Retinal pigment epithelial cell (primary cell): ENCODE results near the gene RAD51.
A peak's percentile ranks its signal among the peaks of the same experiment; 100 is the strongest.

Experiments used
- DNase-seq: peaks from one replicate; pipeline ENCODE4 v3.0.0-alpha.2; 2010; ENCODE audit warnings: low read depth
- H3K4me3 ChIP-seq: 2 replicates; pipeline ENCODE4 v1.5.1; 2011; ENCODE audit warnings: mild to moderate bottlenecking, low read length, control low read depth, moderate library complexity
- TF ChIP-seq, protein P1 (sequence below): conservative IDR thresholded peaks from 2 replicates; pipeline ENCODE4 v1.5.1; 2011; ENCODE audit warnings: low read depth, low read length, control low read depth, inconsistent platforms

The RAD51 gene

DNA sequence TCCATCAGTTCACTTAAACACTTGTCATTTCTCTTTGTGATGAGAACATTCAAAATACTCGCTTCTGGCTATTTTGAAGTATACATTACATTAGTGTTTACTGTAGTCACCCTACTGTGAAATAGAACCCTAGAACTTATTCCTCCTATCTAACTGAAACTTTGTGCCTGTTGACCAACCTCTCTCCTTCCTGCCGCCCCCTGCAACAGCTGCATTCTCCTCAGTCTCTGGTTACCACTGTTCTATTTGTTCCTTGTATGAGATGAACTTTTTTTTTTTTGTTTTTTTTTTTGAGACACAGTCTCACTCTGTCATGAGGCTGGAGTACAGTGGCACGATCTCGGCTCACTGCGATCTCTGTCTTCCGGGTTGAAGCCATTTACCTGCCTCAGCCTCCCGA, 2.9 kb downstream of the RAD51 start:
- H3K4me3 ChIP-seq, result no peak overlapping the region
- DNase-seq, result no peak
- TF ChIP-seq, protein P1, sequence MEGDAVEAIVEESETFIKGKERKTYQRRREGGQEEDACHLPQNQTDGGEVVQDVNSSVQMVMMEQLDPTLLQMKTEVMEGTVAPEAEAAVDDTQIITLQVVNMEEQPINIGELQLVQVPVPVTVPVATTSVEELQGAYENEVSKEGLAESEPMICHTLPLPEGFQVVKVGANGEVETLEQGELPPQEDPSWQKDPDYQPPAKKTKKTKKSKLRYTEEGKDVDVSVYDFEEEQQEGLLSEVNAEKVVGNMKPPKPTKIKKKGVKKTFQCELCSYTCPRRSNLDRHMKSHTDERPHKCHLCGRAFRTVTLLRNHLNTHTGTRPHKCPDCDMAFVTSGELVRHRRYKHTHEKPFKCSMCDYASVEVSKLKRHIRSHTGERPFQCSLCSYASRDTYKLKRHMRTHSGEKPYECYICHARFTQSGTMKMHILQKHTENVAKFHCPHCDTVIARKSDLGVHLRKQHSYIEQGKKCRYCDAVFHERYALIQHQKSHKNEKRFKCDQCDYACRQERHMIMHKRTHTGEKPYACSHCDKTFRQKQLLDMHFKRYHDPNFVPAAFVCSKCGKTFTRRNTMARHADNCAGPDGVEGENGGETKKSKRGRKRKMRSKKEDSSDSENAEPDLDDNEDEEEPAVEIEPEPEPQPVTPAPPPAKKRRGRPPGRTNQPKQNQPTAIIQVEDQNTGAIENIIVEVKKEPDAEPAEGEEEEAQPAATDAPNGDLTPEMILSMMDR, result no peak

DNA sequence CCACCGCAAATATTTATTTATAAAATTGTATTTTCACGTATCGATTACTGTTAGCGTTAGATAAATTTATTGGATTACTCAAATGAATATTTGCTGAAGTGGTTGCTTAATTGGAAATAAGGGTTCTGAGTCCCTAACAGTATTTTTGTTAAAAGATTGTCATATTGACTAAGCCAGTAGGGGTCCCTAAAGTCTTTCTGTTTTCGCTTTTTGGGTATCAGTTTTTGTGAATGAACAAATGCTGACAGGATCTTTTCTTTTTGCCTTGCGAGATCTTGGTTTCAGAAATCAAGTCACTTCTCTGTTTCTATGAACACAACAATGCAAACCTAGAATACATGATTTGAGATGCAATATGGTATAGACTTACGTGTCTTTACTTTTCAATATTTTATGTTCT, 7.1 kb downstream of the RAD51 start:
- DNase-seq, result no peak
- TF ChIP-seq, protein P1, result peak; percentile 9

DNA sequence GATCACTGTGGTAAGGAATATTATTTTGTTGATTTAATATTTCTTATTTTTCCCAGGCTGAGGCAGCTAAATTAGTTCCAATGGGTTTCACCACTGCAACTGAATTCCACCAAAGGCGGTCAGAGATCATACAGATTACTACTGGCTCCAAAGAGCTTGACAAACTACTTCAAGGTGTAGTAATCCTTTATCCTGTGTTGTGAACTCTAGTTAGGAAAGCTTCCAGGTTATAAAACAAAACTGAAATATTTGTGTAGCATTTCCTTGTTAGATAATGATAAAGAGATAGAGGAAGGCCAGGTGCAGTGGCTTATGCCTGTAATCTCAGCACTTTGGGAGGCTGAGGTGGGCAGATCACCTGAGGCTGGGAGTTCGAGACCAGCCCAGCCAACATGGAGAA, 11.1 kb downstream of the RAD51 start:
- DNase-seq, result no peak
- TF ChIP-seq, protein P1, result no peak
- no peak overlapping the region for H3K4me3 ChIP-seq

More for the DNA sequence above, 7.1 kb downstream of the RAD51 start:
- H3K4me3 ChIP-seq, result no peak overlapping the region

DNA sequence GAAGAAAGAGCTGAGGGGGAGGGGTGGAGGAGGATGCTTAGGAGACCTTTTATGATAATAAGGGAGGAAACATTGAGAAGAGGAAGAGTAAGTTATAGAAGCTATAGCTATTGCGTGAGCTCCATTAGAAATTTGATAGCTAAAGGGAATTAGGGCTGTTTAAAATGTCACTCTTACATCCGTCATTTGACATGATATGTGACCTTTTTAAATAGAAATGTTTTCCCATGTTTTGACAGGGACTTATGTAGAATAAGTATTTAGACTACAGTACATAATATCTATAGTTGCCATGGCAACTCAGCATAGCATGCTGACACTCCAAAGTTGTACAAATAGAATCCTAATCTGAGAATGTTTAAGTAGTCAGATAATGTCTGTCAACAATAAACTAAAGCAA, 19.2 kb downstream of the RAD51 start:
- DNase-seq, result no peak
- no peak overlapping the region for H3K4me3 ChIP-seq
- TF ChIP-seq, protein P1, result no peak

DNA sequence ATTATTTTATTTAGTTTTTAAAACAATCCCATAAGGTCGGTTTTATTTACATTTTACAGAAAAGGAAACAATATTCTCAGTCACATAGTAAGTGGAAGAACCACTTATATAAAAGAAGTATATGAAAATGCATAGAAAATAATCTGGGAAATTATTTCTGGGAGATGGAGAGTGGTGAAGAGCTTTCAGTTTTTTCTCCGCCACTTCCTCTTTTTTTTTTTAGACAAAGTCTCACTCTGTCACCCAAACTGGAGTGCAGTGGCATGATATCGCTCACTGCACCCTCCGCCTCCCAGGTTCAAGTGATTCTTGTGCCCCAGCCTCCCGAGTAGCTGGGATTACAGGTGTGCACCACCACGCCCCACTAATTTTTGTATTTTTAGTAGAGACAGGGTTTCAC, 21.2 kb downstream of the RAD51 start:
- DNase-seq, result no peak
- TF ChIP-seq, protein P1, result no peak
- no peak overlapping the region for H3K4me3 ChIP-seq

DNA sequence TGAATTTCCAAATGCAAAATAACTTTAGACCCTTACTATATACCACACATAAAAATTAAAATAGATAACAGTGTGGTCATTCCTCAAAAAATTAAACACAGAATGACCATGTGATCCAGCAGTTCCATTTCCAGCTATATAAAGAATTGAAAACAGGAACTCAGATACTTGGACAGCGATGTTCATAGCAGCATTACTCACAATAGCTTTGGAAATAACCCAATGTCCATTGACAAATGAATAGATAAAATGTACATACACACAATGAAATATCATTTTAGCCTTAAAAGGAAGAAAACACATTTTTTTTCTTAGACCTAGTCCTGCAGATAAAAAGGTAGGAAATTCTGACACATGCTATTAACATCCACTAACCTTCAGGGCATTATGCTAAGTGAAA, 26.7 kb downstream of the RAD51 start:
- DNase-seq, result no peak
- TF ChIP-seq, protein P1, result no peak
- H3K4me3 ChIP-seq, result no peak overlapping the region

DNA sequence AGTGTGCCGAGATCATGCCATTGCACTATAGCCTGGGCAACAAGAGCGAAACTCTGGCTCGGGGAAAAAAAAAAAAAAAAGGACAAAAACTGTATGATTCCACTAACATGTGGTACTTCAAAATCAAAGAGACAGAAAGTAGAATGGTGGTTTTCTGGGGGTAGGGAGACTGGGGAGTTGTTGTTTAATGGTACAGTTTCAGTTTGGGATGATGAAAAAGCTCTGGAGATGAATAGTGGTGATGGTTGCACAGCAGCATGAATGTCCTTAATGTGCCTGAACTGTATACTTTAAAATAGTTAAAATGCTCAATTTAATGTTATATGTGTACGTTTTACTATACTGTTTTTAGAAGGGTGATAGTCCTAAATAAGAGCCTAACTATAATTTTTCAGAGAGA, 27.4 kb downstream of the RAD51 start:
- H3K4me3 ChIP-seq, result no peak overlapping the region
- TF ChIP-seq, protein P1, result no peak
- no peak for DNase-seq
